Suprapubic skin (tissue), 3 donors: ENCODE results near the gene HS6ST1.

Source experiments
- CTCF ChIP-seq, 2 donors: fragments of 200-600 bp in 1 of 2; fragments of 450-650 bp in 1 of 2; sonication (generic) in 1 of 2; IDR thresholded peaks; one replicate each; pipeline ENCODE4 v1.5.1; 2016 to 2019; ENCODE audit warnings: antibody characterized with exemption in 2 of 2, mild to moderate bottlenecking in 1 of 2, moderate library complexity in 1 of 2
- POLR2AphosphoS5 ChIP-seq, 3 donors: sonication (generic); formaldehyde crosslinking; IDR thresholded peaks; one replicate each; pipeline ENCODE4 v1.6.1; 2017; ENCODE audit warnings: antibody characterized with exemption in 3 of 3

GRCh38 chr2:128301501-128301966, 17.1 kb downstream of the HS6ST1 start:
- TF ChIP-seq CTCF (IDR thresholded peaks at IDR 0.05) (no peak), POLR2AphosphoS5 (IDR thresholded peaks at IDR 0.05) (no peak)
